HK-2 (cell line): ENCODE measurements around the gene CHRD.
"Not testable (repeated sequence)": the region's sequence is repeated elsewhere in the genome, so short reads cannot be mapped to it uniquely, and the experiment has no call there.

Experiments used
- DNase-seq: peaks from one replicate; pipeline ENCODE4 v3.0.0-alpha.2; 2018; ENCODE audit not compliant: unreplicated experiment

Gene CHRD

GRCh38 chr3:184379358-184380184 is at the start of gene CHRD:
Gene CHRD (plus strand): TSS chr3:184380054. CDS start chr3:184380319, 265 bp downstream.
- DNase-seq, result no peak

- DNase-seq, result peak; percentile 83
These were observed 47.3 kb upstream of the CHRD start for GRCh38 chr3:184332370-184333090.

- DNase-seq, result no peak
These were observed 46.7 kb upstream of the CHRD start for GRCh38 chr3:184333190-184333589.

DNA sequence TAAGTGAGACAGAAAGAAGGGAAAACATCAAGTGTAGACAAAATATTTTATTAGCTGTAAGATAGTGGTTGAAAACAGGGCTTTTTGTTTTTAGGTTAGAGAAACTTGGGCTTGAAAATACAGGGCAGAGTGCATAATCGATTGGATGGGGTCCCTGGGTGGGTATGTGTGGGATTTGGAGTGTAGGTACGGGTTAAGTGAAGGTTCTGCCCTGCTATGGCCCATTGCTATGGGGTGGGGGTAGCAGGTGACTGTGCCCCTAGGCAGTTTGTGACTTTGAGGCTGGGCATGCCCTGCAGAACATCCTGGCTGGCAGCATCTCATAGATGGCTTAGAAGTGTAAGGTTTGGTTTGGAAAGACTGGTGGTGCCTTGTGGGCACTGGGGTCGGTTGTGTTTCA is 46.2 kb upstream of the CHRD start:
- no peak for DNase-seq

GRCh38 chr3:184334470-184335158 is 45.2 kb upstream of the CHRD start:
- DNase-seq, result peak; percentile 73

- no peak for DNase-seq
These were observed 44.6 kb upstream of the CHRD start for GRCh38 chr3:184335291-184335660.

- DNase-seq, result peak; percentile 89
These were observed 44.0 kb upstream of the CHRD start for GRCh38 chr3:184335661-184336546.

GRCh38 chr3:184336547-184337398 is 43.1 kb upstream of the CHRD start:
- peak; percentile 46 for DNase-seq

GRCh38 chr3:184337399-184337714 is 42.5 kb upstream of the CHRD start, which contains the start of gene FAM131A:
Gene FAM131A (plus strand): TSS chr3:184337600. CDS start chr3:184337631, 31 bp downstream.
- DNase-seq, result no peak

DNA sequence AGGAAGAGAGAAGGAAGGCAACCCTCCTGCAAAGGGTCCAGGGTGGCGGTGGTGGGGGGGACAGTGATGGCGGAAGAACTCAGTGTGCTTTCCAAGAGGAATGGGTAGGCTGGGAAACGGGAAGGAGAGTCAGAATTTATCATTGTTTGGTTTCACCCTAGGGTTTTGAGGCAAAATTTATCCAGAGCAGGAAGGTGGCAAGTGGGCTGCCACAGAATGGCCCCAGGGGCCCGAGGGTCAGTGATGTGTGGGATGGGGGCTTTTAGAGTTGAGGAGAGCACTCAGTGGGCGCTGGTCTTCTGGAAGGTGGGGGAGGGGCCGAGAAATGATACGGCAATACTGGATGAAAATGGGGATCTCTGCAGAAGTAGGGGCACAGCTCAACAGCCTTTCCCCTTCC is 41.9 kb upstream of the CHRD start:
- no peak for DNase-seq

GRCh38 chr3:184338511-184338945 is 41.3 kb upstream of the CHRD start:
- DNase-seq, result no peak

GRCh38 chr3:184339001-184339400 is 40.9 kb upstream of the CHRD start:
- no peak for DNase-seq

DNA sequence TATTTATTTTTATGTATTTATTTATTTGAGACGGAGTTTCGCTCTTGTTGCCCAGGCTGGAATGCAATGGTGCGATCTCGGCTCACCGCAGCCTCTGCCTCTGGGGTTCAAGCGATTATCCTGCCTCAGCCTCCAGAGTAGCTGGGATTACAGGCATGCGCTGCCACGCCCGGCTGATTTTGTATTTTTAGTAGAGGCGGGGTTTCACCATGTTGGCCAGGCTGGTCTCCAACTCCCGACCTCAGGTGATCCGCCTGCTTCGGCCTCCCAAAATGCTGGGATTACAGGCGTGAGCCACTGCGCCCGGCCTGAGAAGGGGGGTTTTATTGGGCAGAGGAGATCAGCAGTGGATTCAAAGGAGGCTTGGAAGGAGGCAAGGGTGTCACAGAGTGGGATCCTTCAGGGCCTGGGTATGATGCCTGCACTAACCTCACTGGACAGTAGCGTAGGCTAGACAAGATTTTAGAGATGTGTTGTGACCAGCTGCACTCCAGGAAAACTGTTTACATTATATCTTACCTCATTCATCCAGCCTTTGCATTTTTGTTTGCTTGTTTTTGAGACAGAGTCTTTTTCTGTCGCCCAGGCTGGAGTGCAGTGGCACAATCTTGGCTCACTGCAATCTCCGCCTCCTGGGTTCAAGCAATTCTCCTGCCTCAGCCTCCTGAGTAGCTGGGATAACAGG is 40.3 kb upstream of the CHRD start:
- not testable (repeated sequence) for DNase-seq

DNA sequence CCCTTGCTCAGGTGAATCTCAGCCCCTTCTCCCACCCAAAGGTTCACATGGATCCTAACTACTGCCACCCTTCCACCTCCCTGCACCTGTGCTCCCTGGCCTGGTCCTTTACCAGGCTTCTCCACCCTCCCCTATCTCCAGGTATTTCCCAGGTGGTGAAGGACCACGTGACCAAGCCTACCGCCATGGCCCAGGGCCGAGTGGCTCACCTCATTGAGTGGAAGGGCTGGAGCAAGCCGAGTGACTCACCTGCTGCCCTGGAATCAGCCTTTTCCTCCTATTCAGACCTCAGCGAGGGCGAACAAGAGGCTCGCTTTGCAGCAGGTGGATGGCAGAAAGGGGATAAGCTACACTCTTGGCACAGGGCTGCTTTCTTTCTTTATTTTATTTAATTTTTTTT is 37.9 kb upstream of the CHRD start:
- no peak for DNase-seq

GRCh38 chr3:184343200-184343876 is 36.5 kb upstream of the CHRD start:
- no peak for DNase-seq

- no peak for DNase-seq
These were observed 35.1 kb upstream of the CHRD start for GRCh38 chr3:184344579-184345316.

GRCh38 chr3:184345317-184346144 is 34.3 kb upstream of the CHRD start:
- DNase-seq, result peak; percentile 91
